AG04450 (cell line): ENCODE measurements around the gene LRCH1. TPM values are rescaled to one million over a fixed set of nuclear protein-coding genes. Genes with fewer than 3 reads are reported as not detected.

Experiments used
- CTCF ChIA-PET: fragments of 300-600, 350-600 bp; formaldehyde crosslinking; extraction: SDS; loops from one replicate; lab custom pipeline; 2022; ENCODE audit warnings: antibody characterized with exemption, inconsistent platforms; lab: Charles Lee
- POLR2A ChIA-PET: fragments of 350-600 bp; formaldehyde crosslinking; extraction: SDS; loops from one replicate; lab custom pipeline; 2021; ENCODE audit warnings: antibody characterized with exemption, inconsistent platforms; lab: Yijun Ruan, JAX
- DNase-seq: peaks from one replicate; pipeline ENCODE4 v3.0.0-alpha.2; 2011; ENCODE audit warnings: low read depth, low spot score
- H3K27ac ChIP-seq: one replicate; pipeline ENCODE4 v1.5.1; 2012; ENCODE audit warnings: low read depth, low read length, control low read depth
- H3K27me3 ChIP-seq: one replicate; pipeline ENCODE4 v1.6.0; 2012; ENCODE audit warnings: low read length; ENCODE audit not compliant: control insufficient read depth, insufficient read depth
- H3K4me3 ChIP-seq: 2 replicates; pipeline ENCODE4 v1.5.1; 2011; ENCODE audit warnings: mild to moderate bottlenecking, low read depth, low read length, control low read depth
- H3K9me3 ChIP-seq: 2 replicates; pipeline ENCODE4 v1.5.1; 2012; ENCODE audit warnings: low read length; ENCODE audit not compliant: control insufficient read depth, insufficient read depth
- polyA plus RNA-seq: library from polyadenylated mRNA; depleted of rRNA; stranded (reverse); fragments of >200 nt; gene quantifications from 2 replicates; pipeline ENCODE4 v1.2.3, GENCODE V29; 2011
- TF ChIP-seq, protein P1 (sequence below): IDR thresholded peaks from 2 replicates; pipeline ENCODE4 v1.5.1; 2011; ENCODE audit warnings: low read depth, low read length, control low read depth, inconsistent platforms

The LRCH1 gene
- polyA plus RNA-seq, 1 experiment: 17.4 TPM

DNA sequence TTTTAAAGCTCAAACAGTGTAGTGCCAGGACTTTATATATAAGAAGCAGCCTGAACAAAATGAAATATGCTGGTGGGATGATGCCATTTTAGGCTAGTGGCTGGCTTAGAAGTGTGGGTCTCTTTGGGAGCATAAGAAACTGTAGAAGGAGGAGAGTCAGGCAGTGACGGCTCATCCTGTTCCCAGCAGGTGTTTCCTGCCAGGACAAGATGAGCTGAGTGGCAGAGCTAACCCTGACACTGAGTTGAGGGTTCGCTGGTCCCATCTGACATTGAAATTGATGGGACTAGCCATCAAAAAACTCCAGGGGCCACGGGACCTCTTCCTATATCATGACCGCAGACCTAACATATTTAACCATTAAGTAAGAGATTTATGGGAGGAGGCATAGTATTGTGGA lies 192.7 kb downstream of the LRCH1 start:
- DNase-seq: no peak
- Histone ChIP-seq H3K9me3 (no peaks in the 10 kb centered on the region; the same call in 1 of the 2 replicates), H3K27me3 (no peaks in the 10 kb centered on the region), H3K27ac (no peak overlapping the region), H3K4me3 (no peak overlapping the region)
- CTCF ChIA-PET: interaction anchor here (2.7 kb wide), 1 partner anchor 24 kb away, joined by 8 read pairs; no protein-coding TSS in a partner anchor
- POLR2A ChIA-PET: no interaction called here
- TF ChIP-seq, protein P1, sequence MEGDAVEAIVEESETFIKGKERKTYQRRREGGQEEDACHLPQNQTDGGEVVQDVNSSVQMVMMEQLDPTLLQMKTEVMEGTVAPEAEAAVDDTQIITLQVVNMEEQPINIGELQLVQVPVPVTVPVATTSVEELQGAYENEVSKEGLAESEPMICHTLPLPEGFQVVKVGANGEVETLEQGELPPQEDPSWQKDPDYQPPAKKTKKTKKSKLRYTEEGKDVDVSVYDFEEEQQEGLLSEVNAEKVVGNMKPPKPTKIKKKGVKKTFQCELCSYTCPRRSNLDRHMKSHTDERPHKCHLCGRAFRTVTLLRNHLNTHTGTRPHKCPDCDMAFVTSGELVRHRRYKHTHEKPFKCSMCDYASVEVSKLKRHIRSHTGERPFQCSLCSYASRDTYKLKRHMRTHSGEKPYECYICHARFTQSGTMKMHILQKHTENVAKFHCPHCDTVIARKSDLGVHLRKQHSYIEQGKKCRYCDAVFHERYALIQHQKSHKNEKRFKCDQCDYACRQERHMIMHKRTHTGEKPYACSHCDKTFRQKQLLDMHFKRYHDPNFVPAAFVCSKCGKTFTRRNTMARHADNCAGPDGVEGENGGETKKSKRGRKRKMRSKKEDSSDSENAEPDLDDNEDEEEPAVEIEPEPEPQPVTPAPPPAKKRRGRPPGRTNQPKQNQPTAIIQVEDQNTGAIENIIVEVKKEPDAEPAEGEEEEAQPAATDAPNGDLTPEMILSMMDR: no peak

DNA sequence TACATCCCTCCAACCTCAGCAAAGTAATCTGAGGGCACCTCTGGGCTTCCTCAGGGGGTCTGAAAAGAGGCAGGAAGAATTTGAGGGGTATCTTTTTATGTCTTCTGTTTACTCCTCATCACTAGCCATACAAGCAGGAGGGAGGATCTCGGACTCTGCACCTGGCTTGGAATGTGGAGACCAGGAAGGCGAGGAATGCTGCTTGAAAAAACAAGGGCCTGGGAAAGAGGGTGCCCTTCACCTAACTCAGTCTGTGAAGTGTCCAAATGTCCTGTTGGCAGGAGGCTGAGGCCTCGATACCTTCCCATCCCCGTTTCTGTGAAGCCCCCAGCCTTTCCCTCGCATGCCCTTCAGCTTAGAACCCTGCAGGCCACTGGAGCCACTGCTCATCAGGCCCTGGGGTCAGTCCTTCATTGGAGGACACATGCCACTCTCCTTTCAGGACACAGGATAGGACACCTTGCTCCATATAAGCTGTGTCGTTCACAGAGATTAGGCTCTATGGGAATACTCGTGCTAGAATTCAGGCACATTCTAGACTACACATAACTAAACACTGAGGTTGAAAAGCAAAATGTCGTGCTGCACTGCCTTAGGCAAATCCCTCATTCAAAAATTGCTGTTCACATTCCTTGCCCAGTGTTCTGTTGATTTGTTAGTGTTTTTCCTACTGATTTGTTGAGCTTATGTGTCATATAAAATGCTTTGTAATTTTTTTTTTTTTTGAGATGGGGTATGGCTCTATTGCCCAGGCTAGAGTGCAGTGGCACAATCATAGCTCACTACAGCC lies 194.3 kb downstream of the LRCH1 start:
- H3K4me3 ChIP-seq: no peak overlapping the region
- H3K9me3 ChIP-seq: no peaks in the 10 kb centered on the region; the same call in 1 of the 2 replicates
- POLR2A ChIA-PET: no interaction called here
- no peak overlapping the region for H3K27ac ChIP-seq
- DNase-seq: no peak
- no peaks in the 10 kb centered on the region for H3K27me3 ChIP-seq
- CTCF ChIA-PET: interaction anchor here (0.8 to 2.7 kb wide), 2 partner anchors 17 to 26 kb away, joined by 5 to 8 read pairs; no protein-coding TSS in a partner anchor
- TF ChIP-seq, protein P1: no peak

DNA sequence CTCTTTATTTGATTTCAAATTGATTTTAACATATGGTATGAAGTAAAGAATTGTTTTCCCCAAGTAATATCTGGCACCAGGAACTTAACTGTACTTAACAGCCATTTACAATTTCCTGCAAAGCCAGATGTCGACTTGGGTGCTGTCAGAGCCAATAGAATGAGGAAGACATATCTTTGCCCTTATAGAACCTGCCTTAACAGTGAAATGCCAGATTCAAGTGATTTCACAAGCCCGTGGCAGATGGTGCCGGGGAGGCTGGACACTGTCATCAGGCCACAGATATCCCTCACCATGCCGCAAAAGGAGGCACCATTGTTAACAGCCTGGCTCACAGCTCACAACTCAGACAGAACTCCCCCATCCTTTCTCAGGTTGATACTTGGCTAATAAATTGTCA lies 195.3 kb downstream of the LRCH1 start:
- ChIA-PET POLR2A (no interaction called here), CTCF (no interaction called here)
- no peaks in the 10 kb centered on the region for H3K9me3 ChIP-seq
- TF ChIP-seq, protein P1: no peak
- no peak for DNase-seq
- no peak overlapping the region for H3K4me3 ChIP-seq
- no peaks in the 10 kb centered on the region for H3K27me3 ChIP-seq
- H3K27ac ChIP-seq: no peak overlapping the region

DNA sequence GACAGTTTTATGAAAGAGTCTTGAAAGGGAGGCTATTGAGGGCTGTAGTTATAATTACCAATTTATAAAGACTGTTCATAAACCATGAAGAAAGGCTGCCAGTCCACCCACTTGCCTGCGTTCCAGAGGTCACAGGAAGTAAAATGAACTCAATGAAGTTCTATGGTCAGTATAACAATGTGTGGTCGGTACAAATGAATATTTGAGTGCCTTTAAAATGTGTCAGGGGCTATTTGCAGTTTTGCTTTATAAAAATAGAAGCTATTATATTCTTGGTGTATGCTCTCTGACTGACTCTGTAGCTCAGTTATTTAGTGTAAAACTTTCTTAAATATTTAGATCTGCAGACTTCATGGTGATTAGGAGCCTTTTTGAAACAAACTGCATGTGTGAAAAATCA lies 197.0 kb downstream of the LRCH1 start:
- ChIA-PET CTCF (no interaction called here), POLR2A (no interaction called here)
- H3K27me3 ChIP-seq: no peaks in the 10 kb centered on the region
- H3K27ac ChIP-seq: no peak overlapping the region
- TF ChIP-seq, protein P1: no peak
- no peaks in the 10 kb centered on the region for H3K9me3 ChIP-seq
- H3K4me3 ChIP-seq: no peak overlapping the region
- DNase-seq: no peak
